GM03348 (cell line): ENCODE results near the gene HOXB8.

ENCODE experiments used
- DNase-seq: peaks from one replicate; pipeline ENCODE4 v3.0.0; 2012; ENCODE audit warnings: low spot score

The HOXB8 gene

GRCh38 chr17:48596000-48596734, 18.9 kb downstream of the HOXB8 start:
- no peak for DNase-seq

DNA sequence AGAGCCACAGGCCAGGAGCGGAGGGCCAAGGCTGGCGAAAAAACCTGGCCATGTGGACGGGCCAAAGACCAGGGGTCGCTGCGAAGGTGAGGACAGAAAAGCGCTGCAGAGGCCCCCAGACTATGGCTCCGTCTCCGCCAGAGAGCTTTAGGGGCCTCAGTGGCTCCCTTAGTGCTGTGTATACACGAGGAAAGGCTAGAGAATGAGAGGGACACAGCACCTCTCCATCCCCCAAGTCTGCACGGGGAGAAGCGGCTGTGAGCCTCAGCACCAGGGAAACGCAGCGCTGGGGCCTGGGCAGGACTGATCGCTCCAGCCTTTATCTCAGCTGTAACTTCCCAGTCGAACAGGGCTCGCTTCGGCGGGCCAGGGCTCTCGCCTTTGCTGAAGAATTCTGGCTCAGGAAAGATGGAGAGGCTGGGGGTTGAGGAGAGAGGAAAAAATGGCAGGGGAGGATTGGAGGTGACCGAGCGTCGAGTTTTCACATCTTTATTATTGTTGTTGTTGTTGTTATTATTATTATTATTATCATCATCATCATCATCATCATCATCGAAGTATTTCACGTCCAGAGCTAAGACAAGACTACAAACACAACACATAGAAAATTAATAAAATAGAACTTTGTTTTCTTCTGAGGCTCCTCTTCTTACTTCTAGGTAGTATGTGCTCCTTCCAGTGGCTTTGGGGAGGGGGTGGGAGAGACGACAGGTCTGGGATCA, 19.7 kb downstream of the HOXB8 start:
- DNase-seq = no peak

GRCh38 chr17:48594538-48595277, 20.4 kb downstream of the HOXB8 start:
- DNase-seq = no peak

DNA sequence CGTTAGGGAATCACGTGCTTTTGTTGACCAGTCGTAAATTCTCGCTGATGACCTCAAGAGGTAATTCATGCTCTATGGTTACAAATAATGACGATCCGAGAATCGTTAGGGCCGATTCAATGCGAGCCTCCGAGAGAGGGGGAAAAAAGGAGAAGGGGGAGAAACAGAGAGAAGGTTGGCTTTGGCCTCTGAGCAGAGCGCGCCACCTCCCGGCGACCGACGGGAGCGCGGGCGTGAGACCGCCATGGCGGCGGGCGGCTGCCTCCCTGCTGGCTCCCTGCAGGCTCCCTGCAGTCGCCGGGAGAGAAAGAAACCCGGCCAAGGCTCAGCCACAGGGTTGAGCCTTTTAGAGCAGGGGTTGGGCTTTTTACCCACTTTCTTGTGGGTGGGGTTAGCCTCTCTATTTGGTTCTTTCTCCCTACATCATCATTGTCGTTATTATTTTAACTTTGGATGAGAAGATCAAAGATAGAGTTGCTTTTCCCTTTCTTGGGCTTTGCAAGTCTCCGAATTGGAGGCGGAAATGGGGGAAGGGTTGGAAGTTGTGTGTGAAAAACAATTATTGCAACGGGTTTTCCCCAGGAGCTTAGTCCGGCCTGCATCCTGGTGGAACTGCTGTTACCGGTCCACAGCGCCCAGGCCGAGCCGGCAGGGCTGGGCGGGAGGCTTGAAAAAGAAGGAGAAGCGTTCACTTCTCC, 21.1 kb downstream of the HOXB8 start:
- DNase-seq = peak; percentile 91

DNA sequence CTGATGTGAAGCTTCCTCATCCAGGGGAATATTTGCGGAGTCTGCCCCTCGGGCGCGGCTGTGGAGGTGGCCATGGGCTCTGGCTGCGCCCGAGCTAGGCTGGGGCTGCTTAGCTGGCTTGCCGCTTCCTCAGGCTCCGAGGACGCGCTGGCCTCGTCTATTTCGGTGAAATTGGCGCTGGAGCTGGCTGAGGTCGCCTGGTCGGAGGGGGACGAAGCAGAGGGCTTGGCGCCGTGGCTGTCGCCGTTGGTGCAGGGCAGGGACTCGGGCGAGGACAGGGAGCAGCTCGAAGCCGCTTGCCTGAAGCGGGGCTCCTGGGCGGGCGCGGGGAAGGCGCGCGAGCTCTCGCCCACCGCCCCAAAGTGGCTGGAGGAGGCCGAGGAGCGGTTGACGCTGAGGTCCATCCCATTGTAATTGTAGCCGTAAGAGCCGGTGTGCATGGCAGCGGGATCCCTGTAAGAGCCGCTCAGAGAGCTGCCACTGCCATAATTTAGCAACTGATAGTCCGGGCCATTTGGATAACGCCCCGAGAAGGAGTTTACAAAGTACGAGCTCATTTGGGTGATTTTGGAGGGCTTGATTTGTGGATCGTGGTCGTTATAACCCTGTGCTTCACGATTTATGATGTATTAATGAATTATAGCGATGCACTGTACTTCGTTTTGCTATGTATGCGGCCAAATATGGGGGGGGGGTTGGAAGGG, 21.8 kb downstream of the HOXB8 start, which contains the start of gene HOXB5:
TSS of gene HOXB5 (minus strand) at position 654 of the 704 bp plus-strand sequence. CDS start at position 557, 97 bp downstream.
- DNase-seq = no peak

- no peak for DNase-seq
Observed at GRCh38 chr17:48592577-48592976, 22.5 kb downstream of the HOXB8 start.

GRCh38 chr17:48592057-48592514, 23.0 kb downstream of the HOXB8 start:
- no peak for DNase-seq

GRCh38 chr17:48591255-48592056, 23.6 kb downstream of the HOXB8 start:
- no peak for DNase-seq

GRCh38 chr17:48590607-48591161, 24.4 kb downstream of the HOXB8 start:
- no peak for DNase-seq

DNA sequence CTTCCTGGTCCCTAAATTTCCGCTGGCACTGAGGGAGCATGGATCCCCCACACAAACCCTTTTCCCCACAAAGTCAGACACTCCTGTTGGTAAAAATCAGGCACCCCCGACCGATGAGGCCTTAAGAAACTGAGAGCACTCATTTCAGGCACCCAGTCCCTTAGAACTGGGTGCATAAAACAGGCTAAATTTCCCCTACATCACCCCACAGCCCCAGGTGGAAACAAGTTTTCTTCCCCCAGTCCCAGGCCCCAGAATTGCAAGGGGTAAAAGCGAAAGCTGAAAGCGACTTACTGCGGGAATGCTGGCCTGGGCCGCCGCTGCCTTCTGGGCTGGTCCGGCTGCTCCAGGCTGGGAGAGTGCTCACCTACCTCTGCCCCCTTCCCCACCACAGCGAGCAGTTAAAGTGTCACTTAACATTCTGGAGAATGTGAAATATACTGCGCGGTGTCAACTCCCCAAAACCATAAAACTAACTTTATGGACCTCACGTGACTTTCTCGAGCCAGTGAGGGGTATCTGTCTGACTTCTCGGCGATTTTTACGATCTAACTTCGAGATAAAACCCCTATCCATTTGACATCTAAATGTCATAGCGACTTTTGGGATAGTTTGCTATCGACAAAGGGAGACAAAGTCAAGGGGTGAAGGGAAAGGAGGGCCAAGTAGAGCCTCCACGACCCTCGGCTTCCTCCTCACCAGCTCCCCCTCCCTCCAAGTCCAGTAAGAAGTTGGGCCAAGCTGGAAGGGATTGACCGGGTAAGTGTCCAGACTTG, 25.1 kb downstream of the HOXB8 start, which contains the start of gene HOXB3:
TSS of gene HOXB3 (minus strand) at position 411 of the 776 bp plus-strand sequence. CDS start 37,767 bp downstream, outside the sequence.
- no peak for DNase-seq

- no peak for DNase-seq
Observed at GRCh38 chr17:48589060-48589830, 25.8 kb downstream of the HOXB8 start.

DNA sequence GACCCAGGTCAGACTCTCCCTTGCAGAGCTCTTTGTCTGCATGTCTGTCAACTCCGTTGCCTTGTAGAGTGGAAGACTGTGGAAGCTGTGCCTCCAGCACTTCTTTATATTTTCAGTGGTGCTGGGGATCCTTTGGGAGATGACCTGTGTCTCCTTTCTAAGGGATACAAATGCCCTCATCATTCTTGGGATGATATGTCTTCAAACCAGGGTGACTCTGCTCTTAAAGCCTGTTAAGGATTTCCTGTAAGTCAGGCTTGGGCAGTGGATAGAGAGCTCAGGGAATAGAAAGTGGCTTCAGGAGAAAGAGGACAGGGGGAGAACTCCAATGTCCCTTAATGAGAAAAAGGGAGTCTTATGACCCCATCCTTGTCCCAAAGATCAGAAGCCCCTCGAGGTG, 26.6 kb downstream of the HOXB8 start:
- DNase-seq = no peak

DNA sequence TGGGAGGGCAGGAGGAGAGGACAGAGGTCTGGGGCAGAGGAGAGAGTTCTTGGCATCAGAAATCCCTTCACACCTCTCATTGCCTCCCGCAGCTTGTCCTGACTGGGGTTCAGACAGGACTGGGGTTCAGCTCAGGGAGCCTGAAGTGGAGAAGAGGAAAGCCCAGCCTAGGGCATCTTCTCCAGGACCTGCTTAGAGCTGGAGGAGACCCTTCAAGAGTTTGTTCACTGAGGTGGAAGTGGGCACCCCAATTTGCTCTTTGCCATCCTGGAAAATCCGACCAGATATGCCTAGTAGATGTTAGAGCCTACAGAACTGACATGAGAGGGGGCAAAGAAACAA, 27.0 kb downstream of the HOXB8 start:
- DNase-seq = no peak

DNA sequence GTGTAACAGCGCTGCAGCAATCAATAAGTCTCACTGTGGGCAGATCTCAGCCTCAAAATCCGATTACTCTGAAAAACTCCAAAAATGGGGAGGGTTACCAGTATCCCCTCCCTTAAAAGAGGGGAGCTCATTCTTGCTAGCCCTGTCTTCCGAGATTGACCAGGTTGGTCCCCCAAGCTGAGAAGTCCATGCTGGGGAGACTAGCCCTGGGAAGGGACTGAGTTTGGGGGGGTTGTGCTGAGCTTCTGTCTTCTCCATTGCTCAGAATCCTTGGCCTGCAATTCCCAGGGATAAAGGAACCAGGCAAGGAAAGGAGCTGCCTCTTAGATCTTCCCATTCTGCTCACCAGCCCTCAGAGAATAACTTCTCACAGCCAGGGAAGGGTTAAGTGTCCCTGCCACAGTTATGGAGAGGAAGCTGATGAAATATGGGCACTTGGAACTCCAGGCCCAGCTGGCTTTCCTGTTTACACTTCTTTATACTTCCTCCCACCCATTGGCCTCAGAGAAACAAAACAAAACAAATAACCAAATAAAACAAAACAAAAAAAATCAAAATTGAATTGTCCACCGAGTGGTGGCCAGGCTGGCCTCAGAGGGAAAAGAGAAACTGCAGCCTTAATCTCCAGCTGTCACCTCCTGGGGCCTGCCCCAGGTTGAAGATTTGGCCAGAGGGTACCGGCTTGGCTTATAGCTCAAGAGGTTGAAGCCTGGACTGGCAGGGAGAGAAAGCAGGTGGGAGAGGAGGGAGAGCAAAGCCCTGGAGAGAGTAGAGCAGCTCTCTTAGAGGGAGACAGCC, 27.6 kb downstream of the HOXB8 start:
- no peak for DNase-seq

- DNase-seq = no peak
Observed at GRCh38 chr17:48586355-48587258, 28.5 kb downstream of the HOXB8 start.

DNA sequence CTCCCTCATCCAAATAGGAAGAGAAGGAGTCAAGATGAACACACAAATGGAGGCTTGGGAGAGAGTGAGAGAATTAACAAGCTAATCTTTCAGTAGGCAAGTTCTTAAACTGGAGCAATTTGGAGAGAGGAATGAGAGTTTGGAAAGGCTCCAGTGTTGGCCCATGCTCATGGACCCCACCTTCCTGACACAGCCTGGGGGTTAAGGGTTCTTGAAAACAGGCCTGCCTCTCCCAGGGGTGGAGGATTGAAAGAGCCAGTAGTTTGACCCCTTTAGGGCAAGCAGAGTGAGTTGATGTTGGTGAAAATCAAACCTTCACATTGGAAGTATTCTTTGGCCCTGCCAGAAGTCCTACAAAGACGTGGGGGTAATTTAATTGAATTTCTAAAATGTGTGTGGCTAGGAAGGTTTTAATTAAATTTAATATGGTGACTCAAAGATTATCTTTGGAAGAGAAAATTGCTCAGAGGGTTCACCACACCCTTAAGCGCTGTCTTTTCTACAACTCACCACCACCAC, 30.8 kb downstream of the HOXB8 start:
- DNase-seq = no peak
